Hematopoietic multipotent progenitor cell treated with erythropoietin and hydrocortisone succinate and interleukin-3 and kit ligand, for 8 days (in vitro differentiated cells): ENCODE data around the gene C9orf153.
A peak's percentile ranks its signal among the peaks of the same experiment; 100 is the strongest.
"Not testable (repeated sequence)": the region's sequence is repeated elsewhere in the genome, so short reads cannot be mapped to it uniquely, and the experiment has no call there.

Source experiments
- DNase-seq: peaks from one replicate; pipeline ENCODE4 v3.0.0-alpha.2; 2015

C9orf153 gene

DNA sequence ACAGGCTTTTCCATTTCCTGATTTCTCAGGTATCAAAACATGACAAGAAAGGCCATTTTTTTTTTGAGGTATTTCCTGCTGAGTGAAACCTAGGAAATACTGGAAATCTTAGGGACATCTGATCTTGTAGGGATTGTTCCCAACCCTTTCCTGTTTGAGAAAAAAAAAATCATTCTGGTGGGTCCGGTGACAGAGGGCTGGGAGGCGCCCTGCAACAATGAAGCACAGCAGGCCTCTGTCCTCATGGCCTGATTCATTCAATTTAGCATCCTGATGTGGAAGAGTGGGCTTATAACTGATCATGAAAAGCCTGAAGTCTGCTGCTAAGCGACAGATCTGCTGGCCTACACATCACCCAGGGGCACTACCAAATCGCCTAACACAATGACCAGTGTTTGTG, 3.0 kb upstream of the C9orf153 start:
- no peak for DNase-seq

DNA sequence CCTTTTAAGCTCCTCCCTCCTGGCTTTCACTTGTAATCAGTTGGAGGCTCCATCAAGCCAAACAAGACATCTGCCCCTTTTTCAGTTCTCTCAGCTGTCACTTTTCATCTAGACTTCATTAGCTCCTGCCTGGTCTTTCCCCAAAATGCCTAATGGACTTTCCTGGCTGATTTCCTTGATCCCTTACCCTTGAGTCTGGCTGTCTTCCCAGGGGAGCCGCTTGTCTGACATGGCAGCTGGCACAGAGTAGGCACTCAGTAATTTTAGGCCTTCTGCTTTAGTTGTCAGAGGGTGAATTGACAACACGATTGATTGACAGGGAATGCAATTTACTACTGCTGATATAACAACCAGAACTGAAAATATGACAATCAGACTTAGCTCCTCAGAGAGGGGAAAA, 2.1 kb downstream of the C9orf153 start:
- no peak for DNase-seq

- no peak for DNase-seq
Observed at GRCh38 chr9:86256653-86257052, 2.8 kb downstream of the C9orf153 start.

DNA sequence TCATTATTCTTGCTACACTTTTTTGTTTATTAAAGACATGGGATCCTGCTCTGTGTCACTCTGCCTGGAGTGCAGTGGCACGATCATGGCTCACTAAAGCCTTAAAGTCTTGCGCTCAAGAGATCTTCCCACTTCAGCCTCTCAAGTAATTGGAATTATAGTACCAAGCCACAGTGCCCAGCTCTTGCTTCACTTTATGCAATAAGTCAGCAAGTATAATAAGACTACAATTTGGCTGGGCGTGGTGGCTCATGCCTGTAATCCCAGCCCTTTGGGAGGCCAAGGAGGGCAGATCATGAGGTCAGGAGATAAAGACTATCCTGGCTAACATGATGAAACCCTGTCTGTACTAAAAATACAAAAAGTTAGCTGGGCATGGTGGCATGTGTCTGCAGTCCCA, 5.9 kb downstream of the C9orf153 start:
- DNase-seq: peak; percentile 44

DNA sequence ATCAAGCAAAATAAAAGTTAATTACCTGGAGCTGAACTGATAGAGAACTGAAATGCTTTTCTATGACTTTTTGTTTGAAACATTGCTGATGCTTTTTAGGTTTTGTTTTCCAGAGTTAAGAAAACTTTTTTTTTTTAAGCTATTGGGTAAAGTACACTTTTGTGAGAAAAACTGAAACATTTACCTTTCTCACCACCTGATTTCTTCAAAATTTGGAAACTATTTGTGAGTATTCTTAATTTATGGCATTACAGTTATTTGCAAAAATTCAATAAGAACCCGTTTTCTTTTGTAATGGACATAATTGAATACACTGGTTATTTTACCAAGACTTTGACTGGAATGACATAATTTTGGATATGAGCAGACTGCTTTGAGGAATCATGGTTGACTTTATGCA, 6.6 kb downstream of the C9orf153 start:
- DNase-seq: no peak

DNA sequence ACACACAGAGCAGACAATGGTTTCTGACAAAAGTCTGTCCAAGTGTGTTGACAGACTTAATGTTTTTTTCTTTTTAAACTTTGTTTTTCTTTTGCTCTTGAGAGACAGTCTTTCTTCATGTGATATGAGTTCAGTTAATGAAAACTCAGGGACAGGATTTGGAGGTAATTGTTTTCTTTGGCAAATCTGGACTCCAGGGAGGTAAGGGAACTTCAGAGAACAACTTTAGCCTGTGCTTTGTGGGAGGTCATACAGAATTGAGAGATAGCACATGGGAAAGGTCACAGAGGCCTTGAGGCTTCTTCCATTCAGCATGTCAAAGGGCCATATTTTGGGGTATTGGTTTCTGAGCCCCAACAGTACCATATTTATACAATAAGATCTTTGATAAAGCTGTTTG, 9.3 kb downstream of the C9orf153 start:
- no peak for DNase-seq

- no peak for DNase-seq
Observed at GRCh38 chr9:86248746-86249145, 10.7 kb downstream of the C9orf153 start.

DNA sequence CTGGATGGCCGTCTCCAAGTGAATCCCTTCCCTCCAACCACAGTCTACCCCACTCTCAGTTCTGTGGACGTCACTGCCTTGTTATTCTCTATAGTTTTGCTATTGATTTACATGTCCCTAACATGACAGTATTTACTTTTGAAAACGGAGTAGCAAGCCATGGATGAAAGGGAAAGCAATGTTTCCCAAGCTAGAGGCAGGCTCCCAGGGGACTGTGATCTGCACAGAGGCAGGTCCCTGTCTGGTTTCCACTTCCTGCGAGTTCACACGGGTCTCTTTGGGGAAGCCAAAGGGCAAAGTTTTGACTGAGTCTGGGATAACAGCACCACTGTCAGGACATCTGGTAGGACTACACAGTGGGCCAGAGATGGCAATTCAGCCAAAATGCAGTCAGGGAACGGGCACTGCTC, 12.7 kb downstream of the C9orf153 start:
- DNase-seq: no peak

GRCh38 chr9:86242071-86242470, 17.4 kb downstream of the C9orf153 start:
- DNase-seq: no peak

DNA sequence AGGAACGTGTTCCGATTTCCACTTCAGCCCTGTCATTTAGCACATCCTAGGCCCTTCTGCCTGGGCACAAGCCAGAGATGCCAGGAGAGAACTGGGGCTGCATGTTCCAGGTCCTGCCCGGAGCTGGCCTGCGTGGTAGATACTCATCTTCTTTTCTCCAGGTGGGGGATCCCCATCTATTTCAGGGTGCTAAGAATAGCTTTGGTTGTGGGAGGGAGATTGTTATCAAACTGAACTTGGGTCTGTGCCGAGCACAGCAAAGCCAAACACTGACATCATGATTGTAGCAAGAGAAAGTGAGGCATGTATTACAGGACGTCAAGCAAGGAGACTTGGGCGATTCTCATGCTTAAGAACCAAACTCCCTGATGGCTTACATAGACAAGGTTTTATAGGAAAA, 18.2 kb downstream of the C9orf153 start:
- DNase-seq: no peak

DNA sequence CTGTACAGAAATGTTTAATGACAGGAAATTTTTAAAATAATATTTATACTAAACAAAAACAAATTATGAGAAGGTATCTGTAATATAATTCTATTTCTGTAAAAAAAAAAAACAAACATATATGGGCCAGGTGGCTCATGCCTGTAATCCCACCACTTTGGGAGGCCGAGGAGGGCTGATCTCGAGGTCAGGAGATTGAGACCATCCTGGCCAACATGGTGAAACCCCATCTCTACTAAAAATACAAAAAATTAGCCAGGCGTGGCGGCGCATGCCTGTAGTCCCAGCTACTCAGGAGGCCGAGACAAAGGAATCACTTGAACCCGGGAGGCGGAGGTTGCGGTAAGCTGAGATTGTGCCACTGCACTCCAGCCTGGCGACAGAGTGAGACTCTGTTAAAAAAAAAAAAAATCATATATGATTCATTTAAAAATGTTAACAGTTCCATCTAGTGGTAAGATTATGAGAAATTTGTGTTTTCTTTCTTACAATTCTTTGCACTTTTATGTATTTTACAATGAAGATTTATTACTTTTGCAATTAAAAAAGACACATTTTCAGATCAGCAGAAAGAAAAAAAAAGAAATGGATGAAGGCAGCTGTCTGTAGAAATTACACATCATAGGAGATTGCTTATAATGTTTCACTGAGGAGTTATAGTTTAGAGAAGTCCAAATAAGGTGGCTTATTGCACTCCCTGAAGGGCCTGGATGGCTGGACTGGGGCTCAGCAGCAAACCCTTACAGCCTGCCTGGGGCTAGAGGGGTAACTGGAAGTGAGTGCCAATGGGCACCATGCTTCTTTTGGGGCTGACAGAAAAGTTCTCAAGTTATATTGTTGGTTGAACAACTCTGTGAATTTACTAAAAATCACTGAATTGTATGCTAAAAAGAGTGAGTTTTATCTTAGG, 20.3 kb downstream of the C9orf153 start:
- peak; percentile 16 for DNase-seq

GRCh38 chr9:86230858-86231257, 28.6 kb downstream of the C9orf153 start:
- DNase-seq: peak; percentile 92

- DNase-seq: no peak
Observed at GRCh38 chr9:86222667-86223066, 36.8 kb downstream of the C9orf153 start.

GRCh38 chr9:86219606-86220005, 39.9 kb downstream of the C9orf153 start:
- DNase-seq: peak; percentile 68

DNA sequence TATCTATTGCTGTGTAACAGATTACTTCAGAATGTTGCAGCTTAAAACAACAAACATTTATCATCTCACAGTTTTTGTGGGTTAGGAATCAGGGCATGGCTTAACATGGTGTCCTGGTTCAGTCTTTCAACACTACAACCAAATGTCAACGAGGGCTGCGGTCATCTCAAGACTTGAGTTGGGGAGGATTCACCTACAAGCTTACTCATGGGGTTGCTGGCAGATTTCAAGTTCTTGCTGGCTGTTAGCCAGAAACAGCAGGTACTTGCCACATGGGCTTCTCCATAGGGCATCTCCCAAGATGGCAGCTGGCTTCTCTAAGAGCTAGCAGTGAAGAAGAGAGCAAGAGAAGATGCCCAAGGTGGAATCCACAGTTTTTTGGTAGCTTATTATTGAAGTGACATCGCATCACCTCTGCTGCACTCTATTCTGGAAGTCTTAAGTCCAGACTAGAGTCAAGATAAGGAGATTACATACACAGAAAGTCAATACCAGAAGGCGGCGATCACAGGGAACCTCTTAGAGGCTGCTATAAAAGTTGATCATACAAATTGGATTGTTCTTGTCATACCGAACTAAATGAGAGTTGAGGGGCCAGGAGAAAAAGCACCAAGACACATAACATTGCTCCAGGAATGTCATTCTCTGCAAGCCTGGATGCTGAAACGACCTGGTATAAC, 42.2 kb downstream of the C9orf153 start:
- peak; percentile 8 for DNase-seq

DNA sequence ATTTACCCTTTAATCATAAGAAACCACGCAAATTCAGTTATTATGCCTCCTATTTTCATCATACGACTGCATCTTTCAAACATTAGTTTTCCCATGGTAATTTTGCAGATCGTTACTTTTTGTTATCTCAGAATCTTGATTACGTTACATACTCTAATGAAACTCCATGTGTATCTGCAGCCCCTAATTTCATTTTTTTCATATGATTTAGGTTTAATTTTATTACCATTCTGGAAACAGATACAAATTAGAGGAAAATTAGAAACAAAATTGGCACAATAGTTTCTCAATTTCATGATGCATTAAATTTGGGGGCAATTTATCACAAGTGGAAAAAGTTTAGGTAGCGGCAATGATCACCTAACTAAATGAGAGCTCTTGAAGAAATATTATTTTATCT, 52.3 kb downstream of the C9orf153 start:
- DNase-seq: no peak

- peak; percentile 76 for DNase-seq
Observed at GRCh38 chr9:86202338-86202882, 57.0 kb downstream of the C9orf153 start.

DNA sequence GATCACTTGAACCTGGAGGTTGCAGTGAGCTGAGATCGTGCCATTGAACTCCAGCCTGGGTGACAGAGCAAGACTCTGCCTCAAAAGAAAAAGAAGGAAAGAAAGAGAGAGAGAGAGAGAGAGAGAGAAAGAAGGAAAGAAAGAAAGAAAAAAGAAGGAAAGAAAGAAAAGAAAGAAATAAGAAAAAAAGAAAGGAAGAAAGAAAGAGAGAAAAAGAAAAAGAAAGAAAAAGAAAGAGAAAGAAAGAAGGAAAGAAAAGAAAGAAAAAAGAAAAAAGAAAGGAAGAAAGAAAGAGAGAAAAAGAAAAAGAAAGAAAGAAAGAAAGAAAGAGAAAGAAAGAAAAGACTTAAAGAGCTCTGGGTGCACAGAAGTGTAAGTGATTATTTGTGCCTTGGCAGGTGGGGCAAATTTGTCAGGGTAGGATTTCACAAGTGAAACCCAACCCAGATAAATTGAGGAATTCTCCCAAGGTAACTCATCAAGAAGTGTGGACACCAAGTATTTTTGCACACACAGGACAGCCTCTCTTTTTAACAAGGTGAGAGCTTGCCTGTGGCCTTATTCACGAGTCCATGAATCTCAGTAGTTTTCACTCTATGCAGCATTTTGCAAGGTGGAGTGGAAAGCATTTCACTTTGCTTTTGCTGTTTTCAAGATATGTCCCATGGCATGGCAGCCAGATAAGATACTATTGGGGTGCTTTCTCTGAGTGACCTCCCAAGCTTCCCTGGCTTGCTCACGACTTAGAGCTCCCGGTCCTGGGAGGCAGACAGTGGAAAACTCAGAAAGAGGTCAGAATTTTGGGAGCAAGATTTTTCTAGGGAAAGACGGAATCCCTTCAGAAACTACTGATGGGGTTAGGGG, 57.8 kb downstream of the C9orf153 start:
- no peak for DNase-seq

- DNase-seq: no peak
Observed at GRCh38 chr9:86200599-86201162, 58.8 kb downstream of the C9orf153 start.

DNA sequence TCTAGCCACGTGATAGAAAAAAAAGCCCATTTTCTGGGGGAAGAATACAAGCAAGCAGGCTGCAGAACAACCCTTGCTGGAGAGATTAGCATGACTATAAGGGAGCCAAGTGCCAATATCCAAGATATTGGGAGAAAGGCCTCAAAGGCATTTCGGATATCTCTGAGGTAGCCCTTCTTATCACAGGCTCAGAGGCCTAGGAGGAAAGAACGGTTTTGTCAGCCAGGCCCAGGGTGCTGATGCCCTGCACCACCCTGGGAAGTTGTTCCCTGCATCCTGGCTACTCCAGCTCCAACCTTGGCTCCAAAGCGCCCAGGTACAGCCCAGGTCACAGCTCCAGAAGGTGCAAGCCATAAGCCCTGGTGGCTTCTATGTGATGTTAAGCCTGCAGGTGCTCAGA, 66.4 kb downstream of the C9orf153 start:
- no peak for DNase-seq

GRCh38 chr9:86190700-86191099, 68.8 kb downstream of the C9orf153 start:
- DNase-seq: not testable (repeated sequence)

GRCh38 chr9:86187121-86187520, 72.3 kb downstream of the C9orf153 start:
- no peak for DNase-seq

- no peak for DNase-seq
Observed at GRCh38 chr9:86186696-86187095, 72.8 kb downstream of the C9orf153 start.
